OCI-LY1 (cell line): ENCODE measurements around the gene RFPL2.

Source experiments
- H2AFZ ChIP-seq: fragments of 200-600 bp; sonication (generic), shearing (Covaris generic); 2 replicates; pipeline ENCODE4 v1.6.0; 2014; ENCODE audit warnings: antibody characterized with exemption, mild to moderate bottlenecking, low read length
- H3F3A ChIP-seq: fragments of 200-600 bp; sonication (generic), shearing (Covaris generic); 2 replicates; pipeline ENCODE4 v1.6.0; 2014; ENCODE audit warnings: mild to moderate bottlenecking, antibody characterized with exemption, low read length, moderate library complexity; ENCODE audit not compliant: insufficient read depth
- H3K27ac ChIP-seq: fragments of 200-600 bp; sonication (generic); 2 replicates; pipeline ENCODE4 v1.5.1; 2014; ENCODE audit warnings: low read length, mixed run types, mild to moderate bottlenecking, low read depth; ENCODE audit not compliant: poor library complexity, severe bottlenecking
- H3K27me3 ChIP-seq: fragments of 200-600 bp; sonication (generic); 2 replicates; pipeline ENCODE4 v1.6.0; 2014; ENCODE audit warnings: antibody characterized with exemption, mild to moderate bottlenecking, low read length, moderate library complexity; ENCODE audit not compliant: insufficient read depth
- H3K36me3 ChIP-seq: fragments of 200-600 bp; sonication (generic); 2 replicates; pipeline ENCODE4 v1.6.1; 2014; ENCODE audit warnings: mild to moderate bottlenecking, antibody characterized with exemption, low read length, moderate library complexity, mixed read lengths; ENCODE audit not compliant: insufficient read depth
- H3K4me1 ChIP-seq: fragments of 200-600 bp; sonication (generic); 2 replicates; pipeline ENCODE4 v1.5.1; 2014; ENCODE audit warnings: mild to moderate bottlenecking, low read length, moderate library complexity; ENCODE audit not compliant: insufficient read depth, severe bottlenecking
- H3K4me2 ChIP-seq: fragments of 200-600 bp; sonication (generic), shearing (Covaris generic); 2 replicates; pipeline ENCODE4 v1.6.1; 2014; ENCODE audit warnings: low read length
- H3K4me3 ChIP-seq: fragments of 200-600 bp; sonication (generic); 2 replicates; pipeline ENCODE4 v1.5.1; 2014; ENCODE audit warnings: low read length, low read depth, mild to moderate bottlenecking, mixed read lengths; ENCODE audit not compliant: poor library complexity, severe bottlenecking
- H3K79me2 ChIP-seq: fragments of 200-600 bp; shearing (Covaris generic); 2 replicates; pipeline ENCODE4 v1.6.1; 2016; ENCODE audit warnings: mixed run types, low read length, mixed read lengths; ENCODE audit not compliant: insufficient read depth
- H3K9ac ChIP-seq: fragments of 200-600 bp; sonication (generic), shearing (Covaris generic); 2 replicates; pipeline ENCODE4 v1.6.1; 2014; ENCODE audit warnings: mild to moderate bottlenecking, low read length, mixed read lengths
- H3K9me2 ChIP-seq: fragments of 200-600 bp; sonication (generic), shearing (Covaris generic); 2 replicates; pipeline ENCODE4 v1.6.1; 2014; ENCODE audit warnings: low read depth, mild to moderate bottlenecking, low read length, mixed read lengths
- H3K9me3 ChIP-seq: fragments of 200-600 bp; shearing (Covaris generic); 2 replicates; pipeline ENCODE4 v1.6.1; 2014; ENCODE audit warnings: low read length, mixed read lengths
- H4K20me1 ChIP-seq: fragments of 200-600 bp; sonication (generic), shearing (Covaris generic); 2 replicates; pipeline ENCODE4 v1.6.0; 2016; ENCODE audit warnings: mild to moderate bottlenecking, low read length; ENCODE audit not compliant: insufficient read depth
- EZH2 ChIP-seq: fragments of 200-600 bp; sonication (generic), shearing (Covaris generic); IDR thresholded peaks from 2 replicates; pipeline ENCODE4 v1.8.0; 2017; ENCODE audit warnings: borderline replicate concordance, mixed run types, mild to moderate bottlenecking, antibody characterized with exemption, low read length, moderate library complexity, mixed read lengths
- TF ChIP-seq, protein P1 (sequence below): fragments of 200-600 bp; sonication (generic), shearing (Covaris generic); IDR thresholded peaks from 2 replicates; pipeline ENCODE4 v1.5.1; 2017; ENCODE audit warnings: mild to moderate bottlenecking, antibody characterized with exemption, low read length, moderate library complexity, mixed read lengths

RFPL2 gene

DNA sequence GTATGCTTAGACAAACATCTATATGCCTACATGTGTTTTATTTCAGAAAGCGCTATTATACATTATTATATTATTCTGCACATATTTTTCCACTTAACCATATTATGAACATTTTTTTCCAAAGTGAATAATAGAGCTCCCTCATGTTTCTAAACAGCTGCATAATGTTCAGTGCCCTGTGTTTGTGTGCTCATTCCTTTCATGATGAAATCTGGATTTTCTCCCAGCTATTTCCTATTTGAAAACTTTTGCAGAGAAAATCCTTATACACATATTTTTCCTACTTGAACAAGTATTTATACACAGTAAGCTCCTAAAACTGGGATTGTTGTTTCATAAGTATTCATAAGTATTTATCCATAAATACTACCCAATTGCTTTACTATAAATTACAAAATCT is 18.1 kb upstream of the RFPL2 start:
- Histone ChIP-seq H3K27me3 (no peaks in the 10 kb centered on the region), H3K27ac (no peak overlapping the region), H3K4me3 (no peak overlapping the region), H3K79me2 (no peaks in the 10 kb centered on the region), H3K4me1 (no peaks in the 10 kb centered on the region), H3K9me2 (no peaks in the 10 kb centered on the region), H3K4me2 (no peak overlapping the region), H2AFZ (no peak overlapping the region), H3K9me3 (no peaks in the 10 kb centered on the region), H3K9ac (no peak overlapping the region), H3F3A (no peaks in the 10 kb centered on the region), H3K36me3 (no peaks in the 10 kb centered on the region), H4K20me1 (no peaks in the 10 kb centered on the region)
- TF ChIP-seq, protein P1, sequence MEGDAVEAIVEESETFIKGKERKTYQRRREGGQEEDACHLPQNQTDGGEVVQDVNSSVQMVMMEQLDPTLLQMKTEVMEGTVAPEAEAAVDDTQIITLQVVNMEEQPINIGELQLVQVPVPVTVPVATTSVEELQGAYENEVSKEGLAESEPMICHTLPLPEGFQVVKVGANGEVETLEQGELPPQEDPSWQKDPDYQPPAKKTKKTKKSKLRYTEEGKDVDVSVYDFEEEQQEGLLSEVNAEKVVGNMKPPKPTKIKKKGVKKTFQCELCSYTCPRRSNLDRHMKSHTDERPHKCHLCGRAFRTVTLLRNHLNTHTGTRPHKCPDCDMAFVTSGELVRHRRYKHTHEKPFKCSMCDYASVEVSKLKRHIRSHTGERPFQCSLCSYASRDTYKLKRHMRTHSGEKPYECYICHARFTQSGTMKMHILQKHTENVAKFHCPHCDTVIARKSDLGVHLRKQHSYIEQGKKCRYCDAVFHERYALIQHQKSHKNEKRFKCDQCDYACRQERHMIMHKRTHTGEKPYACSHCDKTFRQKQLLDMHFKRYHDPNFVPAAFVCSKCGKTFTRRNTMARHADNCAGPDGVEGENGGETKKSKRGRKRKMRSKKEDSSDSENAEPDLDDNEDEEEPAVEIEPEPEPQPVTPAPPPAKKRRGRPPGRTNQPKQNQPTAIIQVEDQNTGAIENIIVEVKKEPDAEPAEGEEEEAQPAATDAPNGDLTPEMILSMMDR, result no peak
- no peak for TF ChIP-seq EZH2

DNA sequence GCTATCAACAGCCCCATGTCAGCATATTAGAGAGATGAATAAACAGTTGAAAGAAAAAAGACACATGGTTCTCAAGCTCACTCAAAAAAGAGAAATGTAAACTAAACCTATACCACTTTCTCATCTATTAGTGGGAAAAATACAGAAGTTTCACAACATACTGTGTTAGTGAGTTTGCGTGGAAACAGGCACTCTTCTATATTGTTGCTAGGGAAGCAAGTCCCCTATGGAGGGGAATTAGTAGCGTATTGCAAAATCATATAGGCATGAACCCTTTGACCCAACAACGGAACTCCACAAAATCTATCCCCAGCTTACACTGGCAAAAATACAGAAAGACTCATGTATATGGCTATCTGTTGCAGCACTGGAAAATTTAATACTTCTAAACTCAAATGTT is 14.2 kb upstream of the RFPL2 start:
- H4K20me1 ChIP-seq, result no peaks in the 10 kb centered on the region
- no peak overlapping the region for H3K4me2 ChIP-seq
- no peak overlapping the region for H3K27ac ChIP-seq
- H3F3A ChIP-seq, result no peaks in the 10 kb centered on the region
- H2AFZ ChIP-seq, result no peak overlapping the region
- no peaks in the 10 kb centered on the region for H3K36me3 ChIP-seq
- no peaks in the 10 kb centered on the region for H3K4me1 ChIP-seq
- TF ChIP-seq, protein P1, result no peak
- TF ChIP-seq EZH2, result no peak
- no peak overlapping the region for H3K9ac ChIP-seq
- H3K27me3 ChIP-seq, result 0 out of 2 replicates have a peak, but pooled peaks cover 6% of the 10 kb centered on the region
- no peak overlapping the region for H3K4me3 ChIP-seq
- H3K9me2 ChIP-seq, result no peaks in the 10 kb centered on the region
- no peaks in the 10 kb centered on the region for H3K9me3 ChIP-seq
- H3K79me2 ChIP-seq, result no peaks in the 10 kb centered on the region

GRCh38 chr22:32218470-32218869 is 13.6 kb upstream of the RFPL2 start:
- Histone ChIP-seq H3K4me1 (no peaks in the 10 kb centered on the region), H3K9me3 (no peaks in the 10 kb centered on the region), H3K27ac (no peak overlapping the region), H4K20me1 (no peaks in the 10 kb centered on the region), H3F3A (no peaks in the 10 kb centered on the region), H3K9ac (no peak overlapping the region), H3K36me3 (no peaks in the 10 kb centered on the region), H3K79me2 (no peaks in the 10 kb centered on the region), H3K4me2 (no peak overlapping the region), H2AFZ (no peak overlapping the region), H3K9me2 (no peaks in the 10 kb centered on the region), H3K27me3 (0 out of 2 replicates have a peak, but pooled peaks cover 6% of the 10 kb centered on the region), H3K4me3 (no peak overlapping the region)
- TF ChIP-seq, protein P1, result no peak
- TF ChIP-seq EZH2, result no peak
